Measurements from ENCODE around the gene POLR2F. TPM values are rescaled to one million over a fixed set of nuclear protein-coding genes. Genes with fewer than 3 reads are reported as not detected.

Gene POLR2F
- total RNA-seq, 1 donor from 2014 or later: 137 TPM

DNA sequence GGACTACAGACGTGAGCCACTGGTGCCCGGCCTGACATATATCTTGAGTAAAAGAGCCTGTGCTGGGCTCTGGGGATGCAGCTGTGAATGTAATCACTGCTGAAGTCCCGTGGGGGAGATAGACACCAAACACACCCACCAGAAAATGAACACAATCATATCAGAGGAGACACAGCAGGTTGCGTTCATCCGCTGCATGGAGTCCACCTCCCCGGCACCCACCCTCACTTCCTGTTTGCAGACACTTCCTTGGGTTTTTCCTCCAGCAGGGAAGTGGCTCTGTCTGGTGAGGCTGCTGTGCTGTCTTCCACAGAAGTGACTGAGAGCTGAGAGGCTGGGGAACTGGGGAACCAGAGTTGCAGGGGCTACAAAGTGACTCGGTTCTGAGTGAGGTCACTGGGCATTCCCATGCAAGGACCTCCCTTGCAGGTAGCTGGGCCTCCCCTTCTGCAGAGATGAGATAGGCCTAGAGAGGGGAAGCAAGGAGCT is 40.2 kb upstream of the POLR2F start:
- no peak overlapping the region for H3K4me3 Mint-ChIP-seq
- no peaks in the 10 kb centered on the region for H3K36me3 Mint-ChIP-seq (ENCODE audit: low read depth)
- peaks cover 30% of the 10 kb centered on the region for H3K4me1 Mint-ChIP-seq
- H3K9me3 Mint-ChIP-seq: no peaks in the 10 kb centered on the region
- no peak overlapping the region for H3K27ac Mint-ChIP-seq (ENCODE audit: unreplicated experiment)
- TF ChIP-seq, protein P1, sequence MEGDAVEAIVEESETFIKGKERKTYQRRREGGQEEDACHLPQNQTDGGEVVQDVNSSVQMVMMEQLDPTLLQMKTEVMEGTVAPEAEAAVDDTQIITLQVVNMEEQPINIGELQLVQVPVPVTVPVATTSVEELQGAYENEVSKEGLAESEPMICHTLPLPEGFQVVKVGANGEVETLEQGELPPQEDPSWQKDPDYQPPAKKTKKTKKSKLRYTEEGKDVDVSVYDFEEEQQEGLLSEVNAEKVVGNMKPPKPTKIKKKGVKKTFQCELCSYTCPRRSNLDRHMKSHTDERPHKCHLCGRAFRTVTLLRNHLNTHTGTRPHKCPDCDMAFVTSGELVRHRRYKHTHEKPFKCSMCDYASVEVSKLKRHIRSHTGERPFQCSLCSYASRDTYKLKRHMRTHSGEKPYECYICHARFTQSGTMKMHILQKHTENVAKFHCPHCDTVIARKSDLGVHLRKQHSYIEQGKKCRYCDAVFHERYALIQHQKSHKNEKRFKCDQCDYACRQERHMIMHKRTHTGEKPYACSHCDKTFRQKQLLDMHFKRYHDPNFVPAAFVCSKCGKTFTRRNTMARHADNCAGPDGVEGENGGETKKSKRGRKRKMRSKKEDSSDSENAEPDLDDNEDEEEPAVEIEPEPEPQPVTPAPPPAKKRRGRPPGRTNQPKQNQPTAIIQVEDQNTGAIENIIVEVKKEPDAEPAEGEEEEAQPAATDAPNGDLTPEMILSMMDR (conservative IDR thresholded peaks at IDR 0.05): no peak
- H3K27me3 Mint-ChIP-seq (ENCODE audit: low read depth): no peaks in the 10 kb centered on the region
- DNase-seq (ENCODE audit: low read depth, low spot score): no peak

DNA sequence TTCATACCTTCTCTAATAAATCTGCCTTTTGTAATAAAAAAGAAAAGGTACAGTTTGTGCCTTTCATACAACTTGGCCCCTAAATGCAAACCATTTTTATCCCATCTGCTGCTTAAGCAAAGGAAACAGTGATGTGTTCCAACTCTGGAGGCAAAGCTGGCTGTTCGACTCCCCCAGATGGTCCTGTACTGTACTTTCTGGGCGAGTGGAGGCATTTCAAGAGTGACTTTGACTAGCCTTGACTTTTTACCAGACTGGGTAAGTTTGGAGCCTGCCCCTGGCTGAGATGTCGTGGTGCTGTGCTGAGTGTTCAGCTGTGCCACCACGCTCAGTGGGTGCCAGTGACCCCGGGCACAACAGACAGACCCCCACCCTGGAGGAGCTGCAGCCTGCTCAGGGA is 37.2 kb upstream of the POLR2F start:
- no peaks in the 10 kb centered on the region for H3K27me3 Mint-ChIP-seq (ENCODE audit: low read depth)
- H3K27ac Mint-ChIP-seq (ENCODE audit: unreplicated experiment): no peak overlapping the region
- H3K9me3 Mint-ChIP-seq: no peaks in the 10 kb centered on the region
- DNase-seq (ENCODE audit: low read depth, low spot score): no peak
- H3K4me3 Mint-ChIP-seq: no peak overlapping the region
- no peaks in the 10 kb centered on the region for H3K36me3 Mint-ChIP-seq (ENCODE audit: low read depth)
- peaks cover 6% of the 10 kb centered on the region for H3K4me1 Mint-ChIP-seq
- TF ChIP-seq, protein P1 (conservative IDR thresholded peaks at IDR 0.05): no peak

DNA sequence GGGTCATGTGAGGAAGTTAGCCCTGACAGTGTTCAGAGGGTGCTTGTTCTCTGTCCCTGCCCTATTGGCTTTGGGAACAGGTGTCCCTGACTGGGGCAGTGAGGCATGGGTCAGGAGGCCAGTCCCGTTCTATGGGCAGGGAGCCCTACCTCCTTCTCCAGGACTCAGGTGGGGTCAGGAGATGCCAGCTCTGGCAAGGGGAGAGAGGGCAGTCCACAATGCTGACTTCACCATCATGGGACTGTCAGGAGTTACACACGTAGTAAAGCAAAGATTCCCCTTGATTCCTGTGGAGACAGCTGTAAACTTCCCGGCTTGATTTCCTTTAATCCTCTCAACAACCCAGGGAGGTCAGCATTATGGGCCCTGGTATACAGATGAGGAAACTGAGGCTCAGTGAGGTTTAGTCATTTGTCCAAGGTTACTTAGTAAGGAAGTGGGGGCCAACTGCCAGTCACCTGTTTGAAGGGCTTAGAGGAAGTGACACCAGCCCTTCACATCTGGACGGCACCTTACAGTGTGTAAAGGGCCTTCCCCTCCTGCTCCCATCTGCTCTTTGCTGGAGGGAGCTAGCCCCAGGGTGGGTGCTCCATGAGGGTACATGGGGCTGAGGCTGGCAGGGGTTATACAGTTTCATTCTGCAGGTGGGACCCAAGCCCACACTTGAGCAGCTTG is 35.5 kb upstream of the POLR2F start:
- Mint-ChIP-seq H3K4me3 (no peak overlapping the region), H3K27ac (ENCODE audit: unreplicated experiment) (no peak overlapping the region)

DNA sequence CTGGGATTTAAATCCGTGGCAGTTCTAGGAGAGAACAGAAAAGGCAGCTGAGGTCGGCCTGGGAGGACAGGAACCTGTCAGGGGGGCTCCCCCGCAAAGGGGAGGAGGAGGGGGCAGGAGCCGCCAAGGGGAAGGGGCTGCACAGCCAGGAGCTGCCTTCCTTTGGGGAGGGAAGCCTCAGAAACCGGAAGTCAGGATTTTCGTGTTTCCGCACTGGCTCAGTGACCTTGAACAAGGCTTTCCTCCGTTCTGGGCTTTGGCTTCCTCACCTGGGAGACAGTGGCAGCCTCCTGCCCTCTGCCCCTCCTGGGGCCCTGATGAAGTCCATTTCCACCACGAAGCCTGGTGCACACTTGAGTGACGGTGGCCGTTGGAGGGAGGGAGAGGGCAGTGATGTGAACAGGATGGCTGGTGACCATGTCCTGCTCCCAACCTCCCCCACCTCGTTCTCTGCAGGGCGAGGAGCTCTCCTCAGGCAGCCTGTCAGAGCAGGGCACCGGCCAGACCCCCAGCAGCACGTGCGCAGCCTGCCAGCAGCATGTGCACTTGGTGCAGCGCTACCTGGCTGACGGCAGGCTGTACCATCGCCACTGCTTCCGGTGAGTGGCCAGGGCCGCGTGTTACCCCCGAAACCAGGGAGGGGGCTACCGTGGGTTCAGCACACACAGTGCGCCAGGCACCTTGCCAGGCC is 34.8 kb upstream of the POLR2F start:
- H3K4me3 Mint-ChIP-seq: no peak overlapping the region
- no peaks in the 10 kb centered on the region for H3K4me1 Mint-ChIP-seq
- H3K27me3 Mint-ChIP-seq (ENCODE audit: low read depth): no peaks in the 10 kb centered on the region
- no peaks in the 10 kb centered on the region for H3K9me3 Mint-ChIP-seq
- TF ChIP-seq, protein P1 (conservative IDR thresholded peaks at IDR 0.05): no peak
- no peak overlapping the region for H3K27ac Mint-ChIP-seq (ENCODE audit: unreplicated experiment)
- DNase-seq (ENCODE audit: low read depth, low spot score): no peak
- H3K36me3 Mint-ChIP-seq (ENCODE audit: low read depth): no peaks in the 10 kb centered on the region

More for the DNA sequence above, 35.5 kb upstream of the POLR2F start:
- Mint-ChIP-seq H3K36me3 (ENCODE audit: low read depth) (no peaks in the 10 kb centered on the region), H3K4me1 (no peaks in the 10 kb centered on the region), H3K9me3 (no peaks in the 10 kb centered on the region), H3K27me3 (ENCODE audit: low read depth) (no peaks in the 10 kb centered on the region)
- TF ChIP-seq, protein P1 (conservative IDR thresholded peaks at IDR 0.05): no peak
- no peak for DNase-seq (ENCODE audit: low read depth, low spot score)

DNA sequence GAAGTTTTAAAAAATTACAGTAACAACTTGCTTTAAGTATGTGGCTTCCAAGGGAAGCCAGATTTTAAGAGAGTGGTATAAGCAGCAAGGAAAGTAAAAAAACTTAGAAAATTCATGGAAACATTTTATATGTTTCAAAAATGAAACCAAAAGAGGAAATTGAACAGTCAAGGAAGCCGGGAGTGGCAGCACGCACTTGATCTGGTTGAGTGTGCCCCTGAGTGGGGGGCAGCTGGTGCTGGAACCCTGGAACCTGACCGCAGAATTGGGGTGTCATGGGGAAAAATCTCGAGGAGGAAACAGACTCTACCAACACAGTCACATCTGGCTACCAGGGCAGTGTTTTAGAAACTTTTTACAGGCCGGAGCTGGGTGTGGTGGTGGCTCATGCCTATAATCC is 33.4 kb upstream of the POLR2F start:
- no peak overlapping the region for H3K4me3 Mint-ChIP-seq
- no peak overlapping the region for H3K27ac Mint-ChIP-seq (ENCODE audit: unreplicated experiment)
- no peaks in the 10 kb centered on the region for H3K36me3 Mint-ChIP-seq (ENCODE audit: low read depth)
- no peak for DNase-seq (ENCODE audit: low read depth, low spot score)
- TF ChIP-seq, protein P1 (conservative IDR thresholded peaks at IDR 0.05): no peak
- no peaks in the 10 kb centered on the region for H3K27me3 Mint-ChIP-seq (ENCODE audit: low read depth)
- H3K4me1 Mint-ChIP-seq: no peaks in the 10 kb centered on the region
- no peaks in the 10 kb centered on the region for H3K9me3 Mint-ChIP-seq

Data from neural crest cell (in vitro differentiated cells).